Hepatocyte (in vitro differentiated cells): ENCODE measurements around the gene SLC13A3.

Source experiments
- CTCF ChIP-seq: fragments of 200-600 bp; sonication (generic); IDR thresholded peaks from 2 replicates; pipeline ENCODE4 v1.5.1; 2016; ENCODE audit warnings: antibody characterized with exemption, mild to moderate bottlenecking; ENCODE audit not compliant: poor library complexity
- EZH2 ChIP-seq: fragments of 200-600 bp; sonication (generic); IDR thresholded peaks from 2 replicates; pipeline ENCODE4 v1.6.1; 2016; ENCODE audit warnings: antibody characterized with exemption, mild to moderate bottlenecking, borderline replicate concordance
- EZH2phosphoT487 ChIP-seq: fragments of 200-600 bp; sonication (generic); IDR thresholded peaks from one replicate; pipeline ENCODE4 v1.6.1; 2018; ENCODE audit warnings: antibody characterized with exemption, mild to moderate bottlenecking, low read depth, moderate library complexity; ENCODE audit not compliant: unreplicated experiment, severe bottlenecking

DNA sequence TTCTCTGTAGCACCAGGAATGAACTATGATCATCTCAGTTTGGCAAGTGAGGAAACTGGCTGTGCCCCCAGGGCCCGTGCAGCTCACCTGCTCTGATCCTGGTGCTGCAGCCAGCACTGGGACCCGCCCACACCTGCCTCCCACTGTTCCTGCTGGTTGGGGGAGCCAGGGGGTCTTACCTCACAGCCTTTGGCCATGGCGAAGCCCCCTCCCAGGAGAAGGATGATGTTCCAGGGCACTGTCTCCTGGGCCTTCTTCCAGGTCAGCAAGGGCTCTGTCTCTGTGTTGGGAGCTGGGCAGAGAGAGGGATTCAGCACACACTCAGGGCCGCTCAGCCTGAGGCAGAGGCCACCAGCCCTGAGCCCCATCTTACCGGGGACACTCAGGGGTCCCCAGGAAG lies 75.9 kb downstream of the SLC13A3 start:
- TF ChIP-seq CTCF (no peak), EZH2phosphoT487 (no peak), EZH2 (no peak)
